PC-3 (cell line): ENCODE results near the gene MYBPC3. TPM values are rescaled to one million over a fixed set of nuclear protein-coding genes. Genes with fewer than 3 reads are reported as not detected.

Experiments
- ATAC-seq: fragments of 200-7000 bp; cut with Tn5 transposase; 2 replicates; pipeline ENCODE4 v1.9.1; 2020; ENCODE audit warnings: mild to moderate bottlenecking, moderate library complexity
- BruUV-seq: library from RNA; stranded (reverse); fragments of 400-500 nt; replicated peaks from 2 replicates; lab custom pipeline; 2021; lab: Mats Ljungman, UMichigan
- CTCF ChIA-PET: fragments of 300-600 bp; sonication (Branson Sonifier 250); formaldehyde crosslinking; loops from one replicate; lab custom pipeline; 2022; ENCODE audit warnings: antibody characterized with exemption; lab: Charles Lee
- POLR2A ChIA-PET: fragments of 300-600 bp; sonication (Branson Sonifier 250); formaldehyde crosslinking; loops from one replicate; lab custom pipeline; 2022; ENCODE audit warnings: antibody characterized with exemption; ENCODE audit not compliant: unreplicated experiment; lab: Charles Lee
- DNase-seq: peaks from one replicate; pipeline ENCODE4 v3.0.0-alpha.2; 2015
- H2AFZ ChIP-seq: fragments of 300-600 bp; sonication (generic); 2 replicates; pipeline ENCODE4 v1.6.0; 2016; ENCODE audit warnings: antibody characterized with exemption, low read length
- H3F3A ChIP-seq: fragments of 300-600 bp; sonication (generic); one replicate; pipeline ENCODE4 v1.6.0; 2017; ENCODE audit warnings: antibody characterized with exemption, low read length, control low read depth, mild to moderate bottlenecking; ENCODE audit not compliant: unreplicated experiment
- H3K27ac ChIP-seq: fragments of 300-600 bp; sonication (generic); 2 replicates; pipeline ENCODE4 v1.5.1; 2016; ENCODE audit warnings: mild to moderate bottlenecking, low read length
- H3K27me3 ChIP-seq: fragments of 300-600 bp; sonication (generic); 2 replicates; pipeline ENCODE4 v1.6.1; 2016; ENCODE audit warnings: low read length, mixed read lengths
- H3K36me3 ChIP-seq: fragments of 300-600 bp; sonication (generic); 2 replicates; pipeline ENCODE4 v1.6.1; 2016; ENCODE audit warnings: low read depth, mixed run types, low read length, mixed read lengths
- H3K4me1 ChIP-seq: fragments of 300-600 bp; sonication (generic); 2 replicates; pipeline ENCODE4 v1.5.1; 2016; ENCODE audit warnings: low read length; ENCODE audit not compliant: insufficient read depth
- H3K4me2 ChIP-seq: fragments of 300-600 bp; sonication (generic); 2 replicates; pipeline ENCODE4 v1.6.0; 2016; ENCODE audit warnings: low read length
- H3K4me3 ChIP-seq: fragments of 300-600 bp; sonication (generic); 2 replicates; pipeline ENCODE4 v1.5.1; 2016; ENCODE audit warnings: mild to moderate bottlenecking, low read length, mixed read lengths
- H3K79me2 ChIP-seq: fragments of 300-600 bp; sonication (generic); 2 replicates; pipeline ENCODE4 v1.6.1; 2017; ENCODE audit warnings: low read length, mixed read lengths
- H3K9ac ChIP-seq: fragments of 300-600 bp; sonication (generic); 2 replicates; pipeline ENCODE4 v1.6.0; 2016; ENCODE audit warnings: mild to moderate bottlenecking, low read length
- H3K9me2 ChIP-seq: fragments of 300-600 bp; sonication (generic); replicated peaks from 2 replicates; pipeline ENCODE4 v1.6.1; 2016; ENCODE audit warnings: mixed run types, low read length, mixed read lengths
- H3K9me3 ChIP-seq: fragments of 300-600 bp; sonication (generic); 2 replicates; pipeline ENCODE4 v1.6.1; 2016; ENCODE audit warnings: low read length, mixed read lengths
- H4K20me1 ChIP-seq: fragments of 300-600 bp; sonication (generic); 2 replicates; pipeline ENCODE4 v1.6.1; 2016; ENCODE audit warnings: low read length, mixed read lengths
- CTCF ChIP-seq: fragments of 300-600 bp; sonication (generic); conservative IDR thresholded peaks from 2 replicates; pipeline ENCODE4 v1.5.1; 2017; ENCODE audit warnings: antibody characterized with exemption, low read depth, mild to moderate bottlenecking, low read length
- EZH2 ChIP-seq: fragments of 300-600 bp; sonication (generic); IDR thresholded peaks from one replicate; pipeline ENCODE4 v1.6.1; 2017; ENCODE audit warnings: antibody characterized with exemption, mild to moderate bottlenecking, low read length; ENCODE audit not compliant: unreplicated experiment
- EZH2phosphoT487 ChIP-seq: fragments of 300-600 bp; sonication (generic); IDR thresholded peaks from 2 replicates; pipeline ENCODE4 v1.6.1; 2018; ENCODE audit warnings: mild to moderate bottlenecking, antibody characterized with exemption, low read length, borderline replicate concordance
- intact Hi-C: fragments of 100-400 bp; cut with micrococcal nuclease; formaldehyde crosslinking; loops from 2 replicates; pipeline ENCODE4 v1.9.0; 2023
- total RNA-seq: library from RNA; depleted of rRNA; stranded (reverse); fragments of >200 nt; gene quantifications from 2 replicates; pipeline ENCODE4 v1.2.3, GENCODE V29; 2014

The MYBPC3 gene
- total RNA-seq, 1 experiment from 2014 or later: not detected

GRCh38 chr11:47359162-47359561 lies 6.7 kb upstream of the MYBPC3 start:
- DNase-seq (no peak), ATAC-seq (no peak)
- Histone ChIP-seq H3K4me3 (no peak overlapping the region), H3K9me3 (no peaks in the 10 kb centered on the region), H3K9ac (no peak overlapping the region), H3K27ac (no peak overlapping the region), H3F3A (no peaks in the 10 kb centered on the region), H3K27me3 (no peaks in the 10 kb centered on the region), H3K4me1 (no peaks in the 10 kb centered on the region), H2AFZ (no peak overlapping the region), H3K79me2 (no peaks in the 10 kb centered on the region), H3K9me2 (no peaks in the 10 kb centered on the region), H4K20me1 (no peaks in the 10 kb centered on the region), H3K36me3 (no peaks in the 10 kb centered on the region), H3K4me2 (no peak overlapping the region)
- CTCF ChIA-PET: interaction anchor here (0.6 kb wide), 1 partner anchor 12 kb away, joined by 7 read pairs; no protein-coding TSS in a partner anchor
- intact Hi-C loops: no loop called here
- no TSS peak for BruUV-seq
- TF ChIP-seq EZH2phosphoT487 (no peak), EZH2 (no peak), CTCF (no peak)
- POLR2A ChIA-PET: no interaction called here

DNA sequence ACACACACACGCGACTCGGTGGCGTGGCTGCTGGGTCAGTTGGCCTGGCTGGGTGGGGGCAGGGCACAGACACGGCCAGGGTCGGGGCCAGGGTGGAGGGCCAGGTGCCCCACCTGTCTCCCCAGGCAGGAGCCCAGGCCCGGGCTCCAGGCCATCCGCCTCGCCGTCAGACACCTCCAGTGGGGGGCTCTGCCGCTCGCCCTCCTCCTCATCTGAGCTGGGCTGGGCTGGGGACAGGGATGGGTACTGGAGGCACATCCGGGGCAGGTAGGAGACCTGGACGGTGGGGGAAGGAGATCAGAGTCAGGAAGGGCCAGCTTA lies 6.2 kb upstream of the MYBPC3 start:
- CTCF ChIA-PET: no interaction called here
- no peaks in the 10 kb centered on the region for H3K9me2 ChIP-seq

More for the DNA sequence above, 6.2 kb upstream of the MYBPC3 start:
- Histone ChIP-seq H2AFZ (no peak overlapping the region), H4K20me1 (no peaks in the 10 kb centered on the region), H3K27me3 (no peaks in the 10 kb centered on the region), H3K9me3 (no peaks in the 10 kb centered on the region), H3K79me2 (no peaks in the 10 kb centered on the region), H3K4me1 (no peaks in the 10 kb centered on the region), H3K4me3 (no peak overlapping the region), H3K4me2 (no peak overlapping the region), H3K9ac (no peak overlapping the region), H3K36me3 (no peaks in the 10 kb centered on the region), H3F3A (no peaks in the 10 kb centered on the region), H3K27ac (no peak overlapping the region)
- intact Hi-C loops: no loop called here
- no TSS peak for BruUV-seq
- POLR2A ChIA-PET: no interaction called here
- DNase-seq (no peak), ATAC-seq (no peak)
- TF ChIP-seq CTCF: no peak
- TF ChIP-seq EZH2phosphoT487: no peak
- TF ChIP-seq EZH2: no peak
